Tibial nerve (tissue), 3 donors: ENCODE data around the gene SEMA6A.

Experiments
- CTCF ChIP-seq, 5 experiments: fragments of 200-600 bp in 3 of 5; fragments of 450-650 bp in 2 of 5; sonication (generic) in 3 of 5; IDR thresholded peaks; one replicate each; pipeline ENCODE4 v1.5.1; 2016 to 2019; ENCODE audit warnings: antibody characterized with exemption in 5 of 5, mild to moderate bottlenecking in 3 of 5, moderate library complexity in 2 of 5
- POLR2A ChIP-seq, 2 donors: fragments of 450-650 bp; IDR thresholded peaks; one replicate each; pipeline ENCODE4 v1.6.1; 2017; ENCODE audit warnings: antibody characterized with exemption in 2 of 2, mild to moderate bottlenecking in 2 of 2, moderate library complexity in 2 of 2

- no peak for TF ChIP-seq CTCF (IDR thresholded peaks at IDR 0.05)
- no peak for TF ChIP-seq POLR2A (IDR thresholded peaks at IDR 0.05)
These were observed 26.3 kb upstream of the SEMA6A start for GRCh38 chr5:116600876-116601275.
